Measurements from ENCODE around the gene OGN. TPM values are rescaled to one million over a fixed set of nuclear protein-coding genes. Genes with fewer than 3 reads are reported as not detected.

Gene OGN
- total RNA-seq, 1 experiment from 2014 or later: not detected

DNA sequence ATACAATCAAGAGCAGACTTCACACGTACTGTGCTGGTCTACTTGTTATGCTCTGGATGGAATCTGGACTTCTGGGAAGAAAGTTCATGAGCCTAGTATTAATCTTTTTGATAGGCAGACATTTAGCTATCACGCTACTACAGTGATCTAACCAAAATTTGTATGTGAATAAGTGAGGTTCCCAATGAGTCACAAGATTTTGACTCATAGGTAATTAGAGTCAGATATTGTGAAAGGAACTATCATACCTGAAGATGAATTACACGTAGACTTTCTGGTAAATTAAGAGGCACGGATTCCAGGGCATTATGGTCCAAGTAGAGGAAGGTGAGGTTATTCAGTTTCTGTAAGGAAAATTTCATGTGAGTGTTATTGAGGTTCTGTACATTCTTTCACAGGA lies 18.4 kb downstream of the OGN start:
- TF ChIP-seq, protein P1, sequence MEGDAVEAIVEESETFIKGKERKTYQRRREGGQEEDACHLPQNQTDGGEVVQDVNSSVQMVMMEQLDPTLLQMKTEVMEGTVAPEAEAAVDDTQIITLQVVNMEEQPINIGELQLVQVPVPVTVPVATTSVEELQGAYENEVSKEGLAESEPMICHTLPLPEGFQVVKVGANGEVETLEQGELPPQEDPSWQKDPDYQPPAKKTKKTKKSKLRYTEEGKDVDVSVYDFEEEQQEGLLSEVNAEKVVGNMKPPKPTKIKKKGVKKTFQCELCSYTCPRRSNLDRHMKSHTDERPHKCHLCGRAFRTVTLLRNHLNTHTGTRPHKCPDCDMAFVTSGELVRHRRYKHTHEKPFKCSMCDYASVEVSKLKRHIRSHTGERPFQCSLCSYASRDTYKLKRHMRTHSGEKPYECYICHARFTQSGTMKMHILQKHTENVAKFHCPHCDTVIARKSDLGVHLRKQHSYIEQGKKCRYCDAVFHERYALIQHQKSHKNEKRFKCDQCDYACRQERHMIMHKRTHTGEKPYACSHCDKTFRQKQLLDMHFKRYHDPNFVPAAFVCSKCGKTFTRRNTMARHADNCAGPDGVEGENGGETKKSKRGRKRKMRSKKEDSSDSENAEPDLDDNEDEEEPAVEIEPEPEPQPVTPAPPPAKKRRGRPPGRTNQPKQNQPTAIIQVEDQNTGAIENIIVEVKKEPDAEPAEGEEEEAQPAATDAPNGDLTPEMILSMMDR (IDR thresholded peaks at IDR 0.05; ENCODE audit: unreplicated experiment): no peak
- Mint-ChIP-seq H3K4me1 (ENCODE audit: insufficient read depth, unreplicated experiment) (peaks cover 20% of the 10 kb centered on the region), H3K27ac (ENCODE audit: low read depth, unreplicated experiment) (peak overlapping the region; percentile 79), H3K36me3 (ENCODE audit: insufficient read depth, unreplicated experiment) (peaks cover 5% of the 10 kb centered on the region), H3K4me3 (ENCODE audit: unreplicated experiment) (peak overlapping the region; percentile 1), H3K9me3 (ENCODE audit: unreplicated experiment) (no peaks in the 10 kb centered on the region), H3K27me3 (ENCODE audit: insufficient read depth, unreplicated experiment) (no peaks in the 10 kb centered on the region)
- CTCF ChIA-PET: interaction anchor here (1.0 kb wide), 1 partner anchor 116 kb away, joined by 3 read pairs; no protein-coding TSS in a partner anchor
- DNase-seq (ENCODE audit: unreplicated experiment): peak; percentile 84
- intact Hi-C loops (cut with micrococcal nuclease): no loop called here
- no TSS peak for BruUV-seq (replicated peaks)
- POLR2A ChIA-PET: interaction anchor here (0.8 to 3.9 kb wide), 21 partner anchors 9 to 284 kb away, joined by 3 to 35 read pairs (median 6); partner anchors contain the start of genes CENPP, IPPK and NOL8

DNA sequence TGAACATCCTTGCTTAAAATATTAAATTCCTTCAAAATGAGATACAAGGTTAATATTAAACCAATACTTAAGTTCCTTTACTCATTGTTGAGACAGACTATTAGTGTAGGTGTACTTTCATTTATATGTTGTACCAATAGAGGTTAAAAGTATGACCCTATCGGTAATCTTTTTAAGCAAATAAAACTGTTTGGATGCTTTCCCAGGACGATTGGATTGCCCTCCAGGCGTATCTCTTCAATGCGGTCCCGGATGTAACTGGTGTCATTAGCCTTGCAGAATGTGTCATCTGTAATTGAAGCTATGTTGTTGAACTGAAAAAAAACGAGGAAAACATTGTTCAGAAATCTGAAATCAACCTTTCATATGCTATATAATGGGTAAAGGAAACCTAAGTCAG lies 18.9 kb downstream of the OGN start:
- TF ChIP-seq, protein P1 (IDR thresholded peaks at IDR 0.05; ENCODE audit: unreplicated experiment): no peak
- intact Hi-C loops (cut with micrococcal nuclease): no loop called here
- H3K36me3 Mint-ChIP-seq (ENCODE audit: insufficient read depth, unreplicated experiment): peaks cover 5% of the 10 kb centered on the region
- POLR2A ChIA-PET: interaction anchor here (0.8 to 3.9 kb wide), 25 partner anchors 9 to 284 kb away, joined by 3 to 35 read pairs (median 5); partner anchors contain the start of genes CENPP, IPPK and NOL8
- TSS peak; percentile 66 for BruUV-seq (replicated peaks)
- H3K27me3 Mint-ChIP-seq (ENCODE audit: insufficient read depth, unreplicated experiment): no peaks in the 10 kb centered on the region
- peak overlapping the region; percentile 1 for H3K4me3 Mint-ChIP-seq (ENCODE audit: unreplicated experiment)
- CTCF ChIA-PET: interaction anchor here (0.8 to 1.0 kb wide), 2 partner anchors 18 to 116 kb away, joined by 3 read pairs; no protein-coding TSS in a partner anchor
- peaks cover 20% of the 10 kb centered on the region for H3K4me1 Mint-ChIP-seq (ENCODE audit: insufficient read depth, unreplicated experiment)
- H3K27ac Mint-ChIP-seq (ENCODE audit: low read depth, unreplicated experiment): peak overlapping the region; percentile 79
- no peaks in the 10 kb centered on the region for H3K9me3 Mint-ChIP-seq (ENCODE audit: unreplicated experiment)
- DNase-seq (ENCODE audit: unreplicated experiment): peak; percentile 43

DNA sequence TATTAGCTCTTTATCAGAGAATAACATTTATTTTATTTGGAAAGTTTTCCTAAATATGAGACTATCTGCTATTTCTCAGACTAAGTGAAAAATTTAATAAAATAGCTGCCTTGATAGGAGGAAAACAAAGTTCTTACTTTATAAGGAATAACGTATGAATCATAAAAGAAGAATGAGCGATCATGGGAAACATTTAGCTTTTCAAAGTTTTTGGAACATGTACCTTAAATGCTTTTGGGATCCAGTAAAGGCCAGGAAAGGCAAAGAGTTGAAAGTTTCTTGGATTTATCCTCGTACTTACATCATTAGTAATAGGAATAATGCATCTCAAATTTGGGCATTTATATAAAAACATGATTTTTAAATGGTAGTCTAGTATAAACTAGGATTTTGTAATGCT lies 19.4 kb downstream of the OGN start:
- Mint-ChIP-seq H3K36me3 (ENCODE audit: insufficient read depth, unreplicated experiment) (peaks cover 5% of the 10 kb centered on the region), H3K4me3 (ENCODE audit: unreplicated experiment) (no peak overlapping the region), H3K4me1 (ENCODE audit: insufficient read depth, unreplicated experiment) (peaks cover 20% of the 10 kb centered on the region), H3K27ac (ENCODE audit: low read depth, unreplicated experiment) (peak overlapping the region; percentile 79), H3K9me3 (ENCODE audit: unreplicated experiment) (no peaks in the 10 kb centered on the region), H3K27me3 (ENCODE audit: insufficient read depth, unreplicated experiment) (no peaks in the 10 kb centered on the region)
- CTCF ChIA-PET: interaction anchor here (0.8 to 1.0 kb wide), 2 partner anchors 18 to 117 kb away, joined by 3 read pairs; no protein-coding TSS in a partner anchor
- TF ChIP-seq, protein P1 (IDR thresholded peaks at IDR 0.05; ENCODE audit: unreplicated experiment): no peak
- BruUV-seq (replicated peaks): no TSS peak
- intact Hi-C loops (cut with micrococcal nuclease): no loop called here
- POLR2A ChIA-PET: interaction anchor here (0.6 to 3.9 kb wide), 22 partner anchors 8 to 1120 kb away, joined by 3 to 35 read pairs (median 5); partner anchors contain the start of genes CENPP, IPPK and NOL8
- DNase-seq (ENCODE audit: unreplicated experiment): peak; percentile 16

DNA sequence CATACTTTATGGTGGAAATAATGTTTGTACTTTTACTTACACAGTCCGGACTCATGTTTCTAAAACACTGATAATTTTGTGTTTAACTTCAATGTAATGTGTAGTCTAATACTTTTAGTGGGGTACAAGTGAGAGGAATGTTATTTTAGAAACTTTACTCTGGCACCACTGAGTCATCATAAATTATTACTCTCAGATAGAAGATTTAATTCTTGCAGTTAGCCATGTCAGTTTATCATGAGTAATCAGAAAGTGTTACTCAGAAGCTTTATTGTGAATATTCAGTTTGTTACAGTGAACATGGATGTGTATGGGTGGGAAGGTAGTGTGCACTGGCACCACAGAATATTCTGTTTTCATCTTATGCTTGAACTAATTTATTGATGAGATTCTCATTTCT lies 20.0 kb downstream of the OGN start:
- ChIA-PET CTCF (interaction anchor here (0.6 kb wide), 1 partner anchor 42 kb away, joined by 4 read pairs; no protein-coding TSS in a partner anchor), POLR2A (interaction anchor here (0.6 to 3.9 kb wide), 15 partner anchors 8 to 1121 kb away, joined by 3 to 35 read pairs (median 5); partner anchors contain the start of genes CENPP and NOL8)
- peak overlapping the region; percentile 6 for H3K4me3 Mint-ChIP-seq (ENCODE audit: unreplicated experiment)
- H3K27ac Mint-ChIP-seq (ENCODE audit: low read depth, unreplicated experiment): peak overlapping the region; percentile 79
- BruUV-seq (replicated peaks): no TSS peak
- TF ChIP-seq, protein P1 (IDR thresholded peaks at IDR 0.05; ENCODE audit: unreplicated experiment): no peak
- peak; percentile 34 for DNase-seq (ENCODE audit: unreplicated experiment)
- peaks cover 20% of the 10 kb centered on the region for H3K4me1 Mint-ChIP-seq (ENCODE audit: insufficient read depth, unreplicated experiment)
- no peaks in the 10 kb centered on the region for H3K27me3 Mint-ChIP-seq (ENCODE audit: insufficient read depth, unreplicated experiment)
- peaks cover 5% of the 10 kb centered on the region for H3K36me3 Mint-ChIP-seq (ENCODE audit: insufficient read depth, unreplicated experiment)
- H3K9me3 Mint-ChIP-seq (ENCODE audit: unreplicated experiment): no peaks in the 10 kb centered on the region
- intact Hi-C loops (cut with micrococcal nuclease): no loop called here
